Endothelial cell of umbilical vein (primary cell): ENCODE measurements around the gene MBD2. TPM values are rescaled to one million over a fixed set of nuclear protein-coding genes. Genes with fewer than 3 reads are reported as not detected.

ENCODE experiments used
- BruUV-seq: library from RNA; stranded (reverse); fragments of 400-500 nt; replicated peaks from 2 replicates; lab custom pipeline; 2021; lab: Mats Ljungman, UMichigan
- CTCF ChIA-PET: fragments of 300-600, 350-600 bp; sonication (Branson Sonifier 250); formaldehyde crosslinking; loops from one replicate; lab custom pipeline; 2021; ENCODE audit warnings: antibody characterized with exemption, inconsistent platforms; lab: Charles Lee
- POLR2A ChIA-PET: fragments of 300-600, 350-600 bp; sonication (Branson Sonifier 250); formaldehyde crosslinking; loops from one replicate; lab custom pipeline; 2021; ENCODE audit warnings: antibody characterized with exemption, inconsistent platforms; lab: Charles Lee
- DNase-seq: peaks from one replicate; pipeline ENCODE4 v3.0.0-alpha.2; 2011; ENCODE audit warnings: low read depth, low spot score
- FAIRE-seq: peaks from 2 replicates; lab custom pipeline; 2011; peaks lifted over from hg19 to GRCh38; lab: Jason Lieb, UNC
- H2AFZ ChIP-seq: 2 replicates; pipeline ENCODE4 v1.6.0; 2012; ENCODE audit warnings: low read depth, low read length, control low read depth, inconsistent platforms
- H3K27ac ChIP-seq: 2 replicates; pipeline ENCODE4 v1.5.1; 2011; ENCODE audit warnings: low read depth, mild to moderate bottlenecking, control low read depth, low read length, moderate library complexity; ENCODE audit not compliant: insufficient read depth
- H3K27me3 ChIP-seq, 2 experiments: 2 replicates each; pipeline versions ENCODE4 v1.6.0 to v1.6.1; 2011; ENCODE audit warnings: low read length in 2 of 2, mixed read lengths in 1 of 2; ENCODE audit not compliant: control insufficient read depth in 2 of 2, insufficient read depth in 2 of 2
- H3K36me3 ChIP-seq, 2 experiments: 2 replicates in 1 of 2; 3 replicates in 1 of 2; pipeline ENCODE4 v1.5.1; 2011; ENCODE audit warnings: low read length in 2 of 2, mild to moderate bottlenecking in 1 of 2, moderate library complexity in 1 of 2; ENCODE audit not compliant: control insufficient read depth in 2 of 2, insufficient read depth in 2 of 2; ENCODE audit errors: extremely low read depth in 1 of 2
- H3K4me1 ChIP-seq: 3 replicates; pipeline ENCODE4 v1.5.1; 2011; ENCODE audit warnings: mild to moderate bottlenecking, low read length; ENCODE audit not compliant: control insufficient read depth, insufficient read depth; ENCODE audit errors: extremely low read depth
- H3K4me2 ChIP-seq: 2 replicates; pipeline ENCODE4 v1.6.1; 2011; ENCODE audit warnings: low read length, control low read depth, mixed read lengths; ENCODE audit not compliant: insufficient read depth
- H3K4me3 ChIP-seq, 3 experiments: fragments of 200-600 bp in 1 of 3; sonication (generic), shearing (Covaris generic) in 1 of 3; replicated peaks in 1 of 3; 2 replicates each; pipeline ENCODE4 v1.5.1; 2011 to 2016; ENCODE audit warnings: control low read depth in 3 of 3, low read length in 3 of 3, mild to moderate bottlenecking in 2 of 3, inconsistent platforms in 1 of 3, low read depth in 1 of 3, moderate library complexity in 1 of 3; ENCODE audit not compliant: insufficient read depth in 1 of 3
- H3K79me2 ChIP-seq: 2 replicates; pipeline ENCODE4 v1.6.0; 2012; ENCODE audit warnings: low read length, inconsistent platforms; ENCODE audit not compliant: control insufficient read depth, insufficient read depth
- H3K9ac ChIP-seq: replicated peaks from 2 replicates; pipeline ENCODE3; 2011; ENCODE audit warnings: low read length, control low read depth; ENCODE audit not compliant: insufficient read depth; ENCODE audit errors: extremely low read depth
- H3K9me1 ChIP-seq: replicated peaks from 3 replicates; pipeline ENCODE4 v1.6.0; 2011; ENCODE audit warnings: mild to moderate bottlenecking, low read length; ENCODE audit not compliant: control insufficient read depth, insufficient read depth; ENCODE audit errors: extremely low read depth
- H3K9me3 ChIP-seq: replicated peaks from 2 replicates; pipeline ENCODE4 v1.5.1; 2012; ENCODE audit warnings: low read length, inconsistent platforms; ENCODE audit not compliant: control insufficient read depth, insufficient read depth
- H4K20me1 ChIP-seq: replicated peaks from 2 replicates; pipeline ENCODE3; 2011; ENCODE audit warnings: mild to moderate bottlenecking, low read length; ENCODE audit not compliant: control insufficient read depth, insufficient read depth; ENCODE audit errors: extremely low read depth
- EZH2 ChIP-seq: IDR thresholded peaks from 2 replicates; pipeline ENCODE4 v1.6.1; 2012; ENCODE audit warnings: borderline replicate concordance, low read depth, mild to moderate bottlenecking, moderate library complexity, low read length, inconsistent platforms; ENCODE audit not compliant: severe bottlenecking
- GATA2 ChIP-seq: IDR thresholded peaks from 2 replicates; pipeline ENCODE4 v1.7.0; 2011; ENCODE audit warnings: low read depth, mild to moderate bottlenecking, moderate library complexity, mixed read lengths, low read length; ENCODE audit not compliant: insufficient read length, insufficient read depth
- JUN ChIP-seq: IDR thresholded peaks from 2 replicates; pipeline ENCODE4 v1.6.1; 2011; ENCODE audit warnings: borderline replicate concordance, low read depth; ENCODE audit not compliant: insufficient read length, insufficient read depth
- MAX ChIP-seq: IDR thresholded peaks from 2 replicates; pipeline ENCODE4 v1.6.1; 2011; ENCODE audit not compliant: insufficient read depth, insufficient read length
- MYC ChIP-seq: IDR thresholded peaks from one replicate; pipeline ENCODE4 v1.6.1; 2011; ENCODE audit warnings: mild to moderate bottlenecking, low read depth, low read length
- POLR2A ChIP-seq: IDR thresholded peaks from 2 replicates; pipeline ENCODE4 v1.6.1; 2012; ENCODE audit warnings: low read depth, mild to moderate bottlenecking, control low read depth, low read length
- dilution Hi-C: fragments of 300-500 bp; cut with MboI; formaldehyde crosslinking; loops from one replicate; pipeline ENCODE4 v1.15.0; 2019; ENCODE audit warnings: low sequenced_read_pairs; ENCODE audit not compliant: extremely low pct_ligation_motif_present
- intact Hi-C: fragments of 100-400 bp; cut with micrococcal nuclease; formaldehyde crosslinking; loops from one replicate; pipeline ENCODE4 v1.10.0; 2022
- polyA plus RNA-seq, 4 experiments: library from polyadenylated mRNA; depleted of rRNA in 3 of 4; stranded (reverse) in 3 of 4; unstranded in 1 of 4; fragments of >200 nt; gene quantifications; 2 replicates each; pipeline versions ENCODE4 v1.2.1 to v1.2.3, GENCODE V29; 2011 to 2012; ENCODE audit warnings: missing spikeins in 1 of 4
- total RNA-seq: library from RNA; stranded (reverse); gene quantifications from 2 replicates; pipeline ENCODE4 v1.2.3, GENCODE V29; 2021
- TF ChIP-seq, protein P1 (sequence below), 2 donors: IDR thresholded peaks; 1 replicate in 1 of 2; 2 replicates in 1 of 2; pipeline ENCODE4 v1.5.1; 2011; ENCODE audit warnings: low read length in 2 of 2, mild to moderate bottlenecking in 2 of 2, moderate library complexity in 2 of 2, control low read depth in 1 of 2, inconsistent platforms in 1 of 2, low read depth in 1 of 2; ENCODE audit not compliant: insufficient read depth in 1 of 2; ENCODE audit errors: extremely low read depth in 1 of 2

The MBD2 gene
- total and polyA plus RNA-seq, 2 donors (not counting 3 experiments of a cell fraction or from before 2014, with no cell fraction given), result 86.8 to 110 TPM

GRCh38 chr18:54210463-54210862 lies 14.0 kb downstream of the MBD2 start:
- ChIA-PET POLR2A (interaction anchor here (0.6 kb wide), 1 partner anchor 19 kb away, joined by 3 read pairs; no protein-coding TSS in a partner anchor), CTCF (interaction anchor here (2.3 kb wide), 1 partner anchor 13 kb away, joined by 7 read pairs; no protein-coding TSS in a partner anchor)
- DNase-seq (no peak), FAIRE-seq (no peak)
- Histone ChIP-seq H3K36me3 (no peaks in the 10 kb centered on the region), H3K79me2 (peaks cover 97% of the 10 kb centered on the region), H3K27ac (no peak overlapping the region), H3K4me2 (peak overlapping the region; percentile 4), H3K9me3 (no peaks in the 10 kb centered on the region), H3K27me3 (no peaks in the 10 kb centered on the region), H3K9me1 (no peaks in the 10 kb centered on the region), H3K9ac (no peak overlapping the region), H2AFZ (no peak overlapping the region), H3K4me3 (no peak overlapping the region), H4K20me1 (peaks cover 18% of the 10 kb centered on the region), H3K4me1 (peaks cover 21% of the 10 kb centered on the region)
- intact Hi-C loops (no loop called here), dilution Hi-C loops (no loop called here)
- no TSS peak for BruUV-seq
- TF ChIP-seq POLR2A, result no peak
- no peak for TF ChIP-seq JUN
- no peak for TF ChIP-seq MYC
- TF ChIP-seq GATA2, result no peak
- TF ChIP-seq, protein P1, sequence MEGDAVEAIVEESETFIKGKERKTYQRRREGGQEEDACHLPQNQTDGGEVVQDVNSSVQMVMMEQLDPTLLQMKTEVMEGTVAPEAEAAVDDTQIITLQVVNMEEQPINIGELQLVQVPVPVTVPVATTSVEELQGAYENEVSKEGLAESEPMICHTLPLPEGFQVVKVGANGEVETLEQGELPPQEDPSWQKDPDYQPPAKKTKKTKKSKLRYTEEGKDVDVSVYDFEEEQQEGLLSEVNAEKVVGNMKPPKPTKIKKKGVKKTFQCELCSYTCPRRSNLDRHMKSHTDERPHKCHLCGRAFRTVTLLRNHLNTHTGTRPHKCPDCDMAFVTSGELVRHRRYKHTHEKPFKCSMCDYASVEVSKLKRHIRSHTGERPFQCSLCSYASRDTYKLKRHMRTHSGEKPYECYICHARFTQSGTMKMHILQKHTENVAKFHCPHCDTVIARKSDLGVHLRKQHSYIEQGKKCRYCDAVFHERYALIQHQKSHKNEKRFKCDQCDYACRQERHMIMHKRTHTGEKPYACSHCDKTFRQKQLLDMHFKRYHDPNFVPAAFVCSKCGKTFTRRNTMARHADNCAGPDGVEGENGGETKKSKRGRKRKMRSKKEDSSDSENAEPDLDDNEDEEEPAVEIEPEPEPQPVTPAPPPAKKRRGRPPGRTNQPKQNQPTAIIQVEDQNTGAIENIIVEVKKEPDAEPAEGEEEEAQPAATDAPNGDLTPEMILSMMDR (IDR thresholded peaks at IDR 0.05; ENCODE audit: extremely low read depth in 1 of 2, insufficient read depth in 1 of 2, low read depth in 1 of 2, low read length in 2 of 2), result no peak
- no peak for TF ChIP-seq EZH2
- TF ChIP-seq MAX, result no peak
